ENCODE measurements around the gene ANTXRL.
"Not testable (repeated sequence)": the region's sequence is repeated elsewhere in the genome, so short reads cannot be mapped to it uniquely, and the experiment has no call there.

The ANTXRL gene

GRCh38 chr10:46277840-46278239, 9.0 kb upstream of the ANTXRL start:
- no peak for DNase-seq

GRCh38 chr10:46282421-46282831, 4.4 kb upstream of the ANTXRL start:
- DNase-seq, result not testable (repeated sequence)

DNA sequence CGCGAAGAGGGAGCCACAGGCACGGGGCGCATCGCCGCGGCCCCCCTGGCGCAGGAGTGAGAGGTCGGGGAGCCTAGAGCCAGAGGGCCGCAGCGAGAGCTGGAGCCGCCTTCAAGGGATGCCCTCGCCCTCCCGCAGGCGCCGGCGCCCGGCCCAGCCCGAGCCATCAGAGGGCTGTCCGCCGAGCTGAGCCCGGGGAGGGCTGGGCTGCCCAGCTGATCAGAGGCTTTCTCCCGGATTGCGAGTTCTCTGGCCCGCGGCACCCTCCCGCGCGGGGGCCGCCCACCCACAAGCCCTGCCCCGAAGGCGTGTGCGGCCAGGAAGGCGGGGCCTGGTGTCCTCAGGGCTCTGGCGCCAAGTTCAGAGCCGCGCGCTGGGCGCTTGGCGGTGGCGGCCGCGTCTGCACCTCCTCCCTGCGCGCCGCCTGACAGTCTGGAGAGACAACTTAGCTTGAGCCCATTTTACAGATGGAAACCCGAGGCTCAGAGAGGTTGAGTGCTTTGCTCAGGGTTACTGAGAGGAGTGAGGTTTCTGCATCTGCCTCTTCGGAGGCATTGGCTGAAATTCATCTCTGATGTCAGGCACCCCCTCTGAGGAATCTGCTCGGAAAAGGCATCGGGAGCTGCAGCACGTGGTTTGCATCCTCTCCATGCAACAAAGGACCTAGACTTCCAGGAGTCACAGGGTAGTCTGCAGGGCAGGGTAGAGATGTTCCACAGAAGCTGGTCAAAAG, 3.8 kb upstream of the ANTXRL start:
- no peak for DNase-seq

DNA sequence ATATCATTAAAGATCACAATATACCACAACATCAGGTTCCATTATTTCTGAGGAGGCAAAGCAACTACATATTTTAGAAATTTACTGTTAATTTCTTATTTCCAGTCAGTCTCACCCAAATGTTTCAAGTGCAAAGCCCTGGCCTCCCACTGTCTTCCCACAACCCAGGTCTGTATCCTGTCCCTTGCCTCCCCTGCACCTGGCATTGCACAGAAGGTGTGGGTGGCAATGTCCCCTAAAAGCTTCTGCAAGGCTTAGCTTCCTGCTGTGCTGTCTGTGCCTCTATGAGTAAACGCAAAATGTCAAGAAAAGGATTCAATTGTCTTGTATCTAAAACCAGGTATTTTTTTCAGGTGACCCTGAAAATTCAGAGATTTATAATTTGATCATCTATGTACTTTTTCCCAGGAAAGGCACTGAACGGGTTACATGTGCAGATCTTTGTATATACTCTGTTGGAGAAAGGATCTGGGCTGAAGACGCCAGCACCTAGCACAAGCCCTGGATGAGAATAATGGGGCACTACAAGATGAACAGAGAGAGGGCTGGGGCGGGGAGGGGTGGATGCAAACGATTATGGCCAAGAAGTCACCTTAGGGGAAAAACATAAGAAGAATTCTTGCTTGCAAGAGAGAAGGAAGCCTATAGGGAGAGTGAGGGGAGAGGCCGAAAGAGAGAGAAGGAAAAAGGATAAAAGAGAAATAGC, 3.1 kb upstream of the ANTXRL start:
- DNase-seq, result no peak

DNA sequence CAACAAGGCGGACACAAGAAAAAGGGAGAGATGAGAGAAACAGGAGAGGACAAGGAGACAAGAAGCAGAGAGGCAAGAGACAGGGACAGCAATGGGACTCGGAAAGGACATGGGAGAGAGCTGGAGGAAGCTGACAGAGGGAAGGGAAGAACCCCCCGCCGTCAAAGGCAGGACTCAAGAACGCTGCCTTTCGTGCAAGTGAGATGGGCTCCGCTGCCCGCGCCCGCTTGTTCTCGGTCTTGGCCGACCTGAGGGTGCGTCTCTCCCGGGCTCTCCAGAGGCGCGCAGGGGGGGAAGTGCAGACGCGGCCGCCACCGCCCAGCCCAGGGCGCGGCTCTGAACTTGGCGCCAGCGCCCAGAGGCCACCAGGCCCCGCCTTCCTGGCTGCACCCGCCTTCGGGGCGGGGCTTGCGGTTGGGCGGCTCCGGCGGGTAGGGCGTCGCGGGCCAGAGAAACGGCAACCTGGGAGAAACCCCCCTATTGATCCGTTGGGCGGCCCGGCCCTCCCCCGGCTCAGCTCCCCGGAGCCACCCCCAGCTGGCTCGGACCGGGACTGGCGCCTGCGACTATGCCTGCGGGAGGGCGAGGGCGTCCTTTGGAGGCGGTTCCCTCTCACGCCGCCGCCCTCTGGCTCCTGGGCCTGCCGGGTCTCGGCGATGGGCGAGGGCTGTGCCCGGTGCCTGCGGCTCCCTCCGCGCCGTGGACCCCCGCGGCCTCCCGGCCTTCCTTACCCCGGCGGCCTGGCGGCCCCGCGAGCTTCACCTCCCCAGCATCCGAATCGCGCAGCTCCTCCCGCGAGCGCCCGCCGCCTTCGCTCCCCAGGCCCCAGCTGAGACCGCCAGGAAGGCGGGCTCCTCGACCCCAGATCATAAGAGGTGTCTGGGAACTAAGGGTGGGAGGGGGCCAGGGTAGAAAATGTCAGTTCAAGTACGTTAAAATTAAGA, 2.2 kb upstream of the ANTXRL start:
- DNase-seq, result no peak

- no peak for DNase-seq
Measured at GRCh38 chr10:46285300-46285699, 1.5 kb upstream of the ANTXRL start.

DNA sequence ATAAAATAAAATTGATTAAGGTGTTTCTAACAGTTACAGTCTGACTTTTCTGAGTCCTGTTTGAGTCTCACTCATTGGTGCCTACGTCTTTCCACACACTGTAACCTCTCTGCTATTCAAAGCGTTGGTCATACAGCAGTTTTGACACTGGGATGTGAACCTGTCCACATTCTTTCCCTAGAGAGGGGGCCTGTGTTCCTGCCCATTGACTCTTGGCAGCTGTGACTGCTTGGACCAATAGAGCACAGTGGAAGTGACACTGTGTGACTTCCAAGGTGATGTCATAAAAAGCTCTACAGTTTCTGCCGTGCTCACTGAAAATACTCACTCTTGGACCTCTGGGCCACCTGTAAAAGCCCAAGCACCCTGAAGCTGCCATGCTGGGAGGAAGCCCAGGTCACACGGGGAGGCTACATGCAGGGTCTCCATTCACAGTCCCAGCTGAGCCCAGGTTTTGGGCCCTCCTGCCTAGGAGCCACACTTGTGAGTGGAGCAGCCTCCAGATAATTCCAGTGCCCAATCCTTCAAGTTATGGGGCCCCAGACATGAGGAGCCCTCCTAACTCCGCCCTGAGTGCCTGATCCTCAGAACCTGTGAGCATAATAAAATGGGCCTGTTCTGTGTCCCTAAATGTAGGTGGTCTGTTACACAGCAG, 704 bp upstream of the ANTXRL start:
- DNase-seq, result no peak

DNA sequence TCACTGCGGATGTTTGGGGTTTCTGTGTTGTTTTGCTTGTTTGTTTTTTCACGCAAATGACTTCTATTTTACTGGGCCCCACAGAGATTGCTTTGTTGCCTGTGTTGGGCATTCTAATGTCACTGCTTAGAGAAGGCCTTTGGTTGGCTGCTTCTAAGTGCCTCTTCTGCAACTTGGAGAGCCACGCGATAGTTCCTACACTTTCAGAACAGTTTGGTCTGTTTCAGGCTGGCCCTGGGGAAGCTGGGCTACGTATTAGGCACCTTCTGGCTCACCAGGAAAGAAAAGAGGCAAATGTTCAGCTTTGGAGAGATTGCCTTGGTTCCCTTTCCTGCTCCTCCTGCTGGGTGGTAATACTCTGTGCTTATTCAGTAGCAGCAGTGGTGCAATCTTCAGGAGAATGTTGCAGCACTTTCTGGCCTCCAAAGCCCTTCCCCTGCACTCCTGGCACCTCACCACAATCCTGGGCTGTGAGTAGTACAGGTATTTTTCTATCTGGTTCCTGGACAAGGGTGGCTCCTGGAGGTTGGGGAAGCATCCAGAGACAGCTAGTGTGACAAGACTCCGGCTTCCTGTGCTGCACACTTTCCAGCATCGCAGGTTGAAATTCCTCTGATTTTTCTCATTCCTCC, 1.2 kb downstream of the ANTXRL start:
- DNase-seq, result no peak

- DNase-seq, result no peak
Measured at GRCh38 chr10:46288601-46289206, 1.9 kb downstream of the ANTXRL start.

- DNase-seq, result no peak
Measured at GRCh38 chr10:46289209-46289810, 2.5 kb downstream of the ANTXRL start.

DNA sequence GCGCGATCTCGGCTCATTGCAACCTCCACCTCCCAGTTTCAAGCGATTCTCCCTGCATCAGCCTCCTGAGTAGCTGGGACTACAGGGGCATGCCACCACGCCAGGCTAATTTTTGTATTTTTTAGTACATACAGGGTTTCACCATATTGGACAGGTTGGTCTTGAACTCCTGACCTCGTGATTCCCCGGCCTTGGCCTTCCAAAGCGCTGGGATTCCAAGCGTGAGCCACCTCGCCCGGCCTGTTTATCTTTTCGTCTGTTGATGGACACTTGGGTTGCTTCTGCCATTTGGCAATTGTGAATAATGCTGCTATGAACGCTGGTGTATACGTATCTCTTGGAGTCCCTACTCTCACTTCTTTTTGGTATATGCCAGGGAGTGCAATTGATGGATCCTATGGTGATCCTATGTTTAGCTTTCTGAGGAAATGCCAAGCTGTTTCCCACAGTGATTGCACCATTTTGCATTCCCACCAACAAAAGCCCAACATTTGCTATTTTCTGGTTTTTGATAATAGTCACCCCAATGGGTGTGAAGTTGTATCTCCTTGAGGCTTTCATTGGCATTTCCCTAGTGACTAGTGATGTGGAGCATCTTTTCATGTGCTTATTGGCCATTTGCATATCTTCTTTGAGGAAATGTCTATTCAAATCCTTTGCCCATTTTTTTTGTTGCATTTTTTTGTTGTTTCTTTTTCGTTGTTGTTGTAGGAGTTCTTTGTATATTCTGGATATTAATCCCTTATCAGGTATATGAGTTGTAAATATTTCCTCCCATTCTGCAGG, 3.5 kb downstream of the ANTXRL start:
- DNase-seq, result no peak

DNA sequence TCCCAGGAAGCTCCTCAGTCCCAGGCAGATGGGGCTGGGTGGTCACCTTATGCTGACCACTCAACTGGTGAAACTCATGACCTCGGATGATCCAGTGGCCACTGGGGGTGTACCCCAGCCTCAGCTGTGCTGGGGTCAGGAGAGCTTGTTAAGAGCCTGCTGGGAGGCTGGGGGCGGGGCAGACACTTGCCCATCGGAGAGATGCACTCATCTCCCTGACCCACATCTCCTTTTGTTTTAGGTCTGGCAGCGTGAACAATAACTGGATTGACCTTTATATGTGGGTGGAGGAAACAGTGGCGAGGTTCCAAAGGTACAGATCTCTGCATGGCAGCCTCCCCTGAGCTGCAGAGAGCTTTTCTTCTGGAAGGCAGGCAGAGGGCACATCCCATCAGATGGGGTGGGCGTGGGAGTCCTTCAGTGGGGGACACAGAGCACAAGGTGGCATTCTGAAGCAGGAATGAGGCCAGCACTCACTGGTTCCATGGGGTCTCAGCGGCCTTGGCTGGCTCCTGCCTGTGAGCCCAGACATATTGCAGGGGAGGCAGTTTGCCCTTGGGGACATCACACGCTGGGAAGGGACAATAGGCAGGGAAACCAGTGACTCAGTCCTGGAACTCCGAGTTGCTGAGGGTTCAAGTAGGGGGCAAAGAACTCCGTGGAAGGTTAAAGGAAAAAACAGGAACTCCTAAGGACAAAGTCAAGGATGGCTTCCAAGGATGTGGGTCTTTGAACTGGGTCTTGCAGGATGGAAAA, 5.2 kb downstream of the ANTXRL start:
- DNase-seq, result no peak

DNA sequence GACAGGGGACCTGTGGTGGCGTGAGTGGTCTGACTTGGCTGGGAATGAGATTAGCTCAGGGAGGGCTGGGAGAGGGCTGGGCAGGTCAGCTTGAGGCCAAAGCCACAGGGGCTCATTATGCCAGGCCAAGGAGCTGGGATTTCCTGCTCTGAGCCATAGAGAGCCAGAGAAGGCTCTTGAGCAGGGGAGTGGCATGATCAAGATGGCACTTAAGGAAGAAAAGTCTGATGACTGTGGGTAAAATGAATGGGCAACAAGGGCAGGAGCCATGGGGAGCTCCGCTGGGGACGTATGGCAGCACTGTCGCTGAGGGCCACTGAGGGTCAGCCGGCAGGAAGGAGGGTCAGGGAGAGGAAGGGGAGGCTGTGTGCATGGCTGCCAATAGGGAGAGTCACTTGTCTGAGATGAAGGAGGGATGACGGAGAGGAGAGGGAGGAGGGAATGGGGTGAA, 5.8 kb downstream of the ANTXRL start:
- DNase-seq, result no peak

GRCh38 chr10:46293228-46293627, 6.4 kb downstream of the ANTXRL start:
- no peak for DNase-seq

GRCh38 chr10:46293832-46294640, 7.2 kb downstream of the ANTXRL start:
- no peak for DNase-seq

DNA sequence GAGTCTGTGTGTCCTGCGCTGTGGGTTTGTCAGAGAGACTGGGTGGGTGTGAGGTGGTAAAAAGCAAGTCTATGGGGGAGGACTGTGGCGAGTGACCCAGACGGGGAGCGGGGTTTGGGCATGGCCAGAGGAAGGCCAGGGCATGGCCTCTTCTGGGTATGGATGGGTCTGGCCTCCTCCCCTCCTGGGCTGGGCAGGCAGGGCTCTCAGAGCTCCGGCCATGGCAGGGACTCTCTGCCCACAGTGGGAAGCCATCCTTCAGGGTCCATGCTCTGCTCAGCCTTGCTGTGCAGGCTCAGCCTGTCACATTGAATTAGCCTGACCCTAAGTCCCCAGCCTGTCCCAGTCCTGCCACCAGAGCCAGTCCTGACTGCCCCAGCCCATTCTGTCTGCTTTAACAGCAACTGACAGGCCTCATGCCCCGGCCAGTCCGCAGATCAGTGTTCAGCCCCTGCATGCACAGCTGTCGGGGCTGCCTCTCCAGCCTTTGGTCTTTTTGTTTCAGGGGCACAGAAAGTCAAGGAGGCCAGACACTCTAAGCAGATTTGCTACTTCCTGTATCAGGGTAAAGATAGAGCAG, 7.9 kb downstream of the ANTXRL start:
- DNase-seq, result no peak

- not testable (repeated sequence) for DNase-seq
Measured at GRCh38 chr10:46295350-46296010, 8.7 kb downstream of the ANTXRL start.

GRCh38 chr10:46296086-46296485, 9.3 kb downstream of the ANTXRL start:
- DNase-seq, result not testable (repeated sequence)
